Effector memory CD4-positive, alpha-beta T cell (primary cell): Measurements from ENCODE around the gene EHHADH.
A peak's percentile ranks its signal among the peaks of the same experiment; 100 is the strongest.
"Not testable (repeated sequence)": the region's sequence is repeated elsewhere in the genome, so short reads cannot be mapped to it uniquely, and the experiment has no call there.

ENCODE experiments used
- DNase-seq, 3 donors: peaks; one replicate each; pipeline ENCODE4 v3.0.0-alpha.2; 2020
- H3K27ac ChIP-seq: 2 replicates; pipeline ENCODE4 v1.7.0; 2013; ENCODE audit warnings: mild to moderate bottlenecking, low read length, moderate library complexity; ENCODE audit not compliant: insufficient read depth, poor library complexity, severe bottlenecking
- H3K27me3 ChIP-seq: replicated peaks from 2 replicates; pipeline ENCODE4 v1.7.0; 2013; ENCODE audit warnings: mild to moderate bottlenecking, low read length; ENCODE audit not compliant: insufficient read depth, control insufficient read depth, poor library complexity, severe bottlenecking
- H3K36me3 ChIP-seq: 2 replicates; pipeline ENCODE4 v1.7.0; 2013; ENCODE audit warnings: mild to moderate bottlenecking, low read length, moderate library complexity; ENCODE audit not compliant: control insufficient read depth, insufficient read depth
- H3K4me1 ChIP-seq: 2 replicates; pipeline ENCODE4 v1.7.0; 2013; ENCODE audit warnings: low read length, mild to moderate bottlenecking; ENCODE audit not compliant: control insufficient read depth, insufficient read depth, poor library complexity, severe bottlenecking
- H3K4me3 ChIP-seq: 2 replicates; pipeline ENCODE4 v1.7.0; 2013; ENCODE audit warnings: low read length, low read depth, mild to moderate bottlenecking; ENCODE audit not compliant: insufficient read depth, poor library complexity, severe bottlenecking
- H3K9me3 ChIP-seq: 2 replicates; pipeline ENCODE4 v1.7.0; 2013; ENCODE audit warnings: mild to moderate bottlenecking, low read length, moderate library complexity; ENCODE audit not compliant: control insufficient read depth
- total RNA-seq, 3 donors: gene quantifications; one replicate each; lab custom pipeline; 2026; lab: John Stamatoyannopoulos, UW

EHHADH gene
- total RNA-seq = 0.19 to 1.5 (median 0.35) reads per million in 3 donors

DNA sequence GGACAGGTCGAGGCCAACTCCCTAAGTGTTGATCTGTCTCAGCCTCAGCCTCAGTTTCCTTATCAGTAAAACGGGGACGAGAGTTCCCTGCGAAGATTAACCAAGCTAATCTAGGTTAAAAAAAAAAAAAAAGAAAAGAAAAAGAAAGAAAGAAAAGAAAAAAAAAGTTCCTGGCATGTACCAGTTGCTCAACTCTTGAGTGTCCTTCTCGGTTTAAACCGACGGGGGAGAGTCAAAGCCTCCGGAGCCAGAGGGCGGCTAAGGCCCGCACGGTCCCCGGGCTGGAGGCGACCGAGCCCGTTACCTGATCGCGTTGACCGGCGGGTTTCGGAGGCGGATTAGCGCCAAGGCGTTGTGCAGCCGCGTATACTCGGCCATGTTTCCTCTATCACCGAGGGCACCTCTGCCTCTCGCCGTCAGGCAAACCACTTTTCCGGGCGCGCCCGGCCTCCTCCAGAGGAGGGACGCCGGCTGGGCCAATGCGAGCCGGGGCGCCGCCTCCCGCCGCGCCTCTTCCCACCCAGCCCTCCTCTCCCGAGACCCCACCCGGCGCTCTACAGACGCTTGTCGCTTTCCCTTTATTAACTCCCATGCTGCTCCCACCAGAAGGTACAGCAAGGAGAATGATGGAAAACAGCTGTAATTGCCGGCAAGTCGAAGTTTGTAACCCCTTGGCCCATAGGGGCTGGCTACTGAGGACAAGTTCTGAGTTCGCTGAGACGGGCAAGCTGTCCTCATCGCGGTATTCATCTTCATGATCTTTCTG lies at the start of gene EHHADH:
TSS of gene EHHADH (minus strand) at position 405 of the 766 bp plus-strand sequence. CDS start at position 378, 27 bp downstream.
- Histone ChIP-seq H3K36me3 (no peaks in the 10 kb centered on the region), H3K27ac (no peak within 1 kb of the TSS), H3K9me3 (no peaks in the 10 kb centered on the region), H3K4me3 (peak within 1 kb of the TSS; percentile 46), H3K4me1 (no peaks in the 10 kb centered on the region), H3K27me3 (no peaks in the 10 kb centered on the region)
- peak; percentile 9 to 16 (median 14) for DNase-seq

DNA sequence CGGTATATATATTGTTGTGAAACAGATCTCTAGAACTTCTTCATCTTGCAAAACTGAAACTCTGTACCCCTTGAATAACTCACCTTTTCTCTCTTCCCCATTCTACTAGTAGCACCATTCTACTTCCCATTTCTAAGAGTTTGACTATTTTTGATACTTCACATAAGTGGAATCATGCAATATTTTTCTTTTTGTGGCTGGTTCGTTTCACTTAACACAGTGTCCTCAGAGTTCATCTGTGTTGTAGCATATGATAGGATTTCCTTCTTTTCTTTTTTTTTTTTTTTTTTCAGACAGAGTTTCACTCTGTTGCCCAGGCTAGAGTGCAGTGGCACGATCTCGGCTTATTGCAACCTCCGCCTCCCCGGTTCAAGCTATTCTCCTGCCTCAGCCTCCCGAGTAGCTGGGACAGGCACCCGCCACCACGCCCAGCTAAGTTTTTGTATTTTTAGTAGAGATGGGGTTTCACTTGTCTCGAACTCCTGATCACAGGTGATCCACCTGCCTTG lies 46.1 kb upstream of the EHHADH start:
- not testable (repeated sequence) for H3K4me3 ChIP-seq, H3K27me3 ChIP-seq, H3K9me3 ChIP-seq, H3K36me3 ChIP-seq, DNase-seq, H3K27ac ChIP-seq, H3K4me1 ChIP-seq

DNA sequence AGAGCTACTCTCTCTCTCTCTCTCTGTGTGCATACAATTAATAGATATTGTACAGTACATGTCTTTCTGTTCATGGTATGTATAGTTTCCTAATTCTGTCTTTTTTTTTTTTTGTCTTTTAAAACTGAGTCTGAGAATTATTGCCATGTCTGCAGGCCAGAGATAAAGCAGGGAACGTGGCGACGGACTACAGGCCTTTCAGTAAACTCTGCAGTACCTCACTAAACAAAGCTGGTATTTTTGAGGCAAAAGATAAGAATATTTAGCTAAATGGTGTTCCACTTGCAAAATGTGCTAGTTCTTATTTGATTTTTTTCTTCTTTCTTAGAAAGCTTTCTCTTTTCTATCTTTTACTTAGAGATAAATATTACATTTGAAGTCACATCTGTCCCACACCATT lies 44.0 kb upstream of the EHHADH start:
- Histone ChIP-seq H3K27ac (no peak overlapping the region), H3K36me3 (no peaks in the 10 kb centered on the region), H3K9me3 (no peaks in the 10 kb centered on the region), H3K4me1 (no peaks in the 10 kb centered on the region), H3K4me3 (no peak overlapping the region), H3K27me3 (no peaks in the 10 kb centered on the region)
- no peak for DNase-seq

DNA sequence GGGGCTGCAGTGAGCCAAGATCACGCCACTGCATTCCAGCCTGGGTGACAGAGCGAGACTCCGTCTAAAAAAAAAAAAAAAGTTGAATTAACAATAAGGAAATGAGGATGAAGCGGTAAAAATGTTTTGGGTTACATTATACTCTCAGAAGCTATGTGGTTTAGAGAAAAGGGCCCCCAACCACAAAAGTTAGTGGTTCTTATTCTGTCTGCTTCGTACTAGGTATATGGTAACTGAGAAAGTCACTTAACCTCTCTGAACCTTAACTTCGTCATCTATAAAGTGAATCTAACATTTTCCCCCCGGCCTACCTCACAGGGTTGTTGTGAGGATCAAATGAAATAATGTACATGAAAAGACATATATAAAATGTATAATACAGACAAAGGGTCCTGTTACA lies 38.4 kb upstream of the EHHADH start:
- DNase-seq = no peak
- Histone ChIP-seq H3K4me1 (no peaks in the 10 kb centered on the region), H3K4me3 (no peak overlapping the region), H3K36me3 (no peaks in the 10 kb centered on the region), H3K9me3 (no peaks in the 10 kb centered on the region), H3K27ac (no peak overlapping the region), H3K27me3 (no peaks in the 10 kb centered on the region)

DNA sequence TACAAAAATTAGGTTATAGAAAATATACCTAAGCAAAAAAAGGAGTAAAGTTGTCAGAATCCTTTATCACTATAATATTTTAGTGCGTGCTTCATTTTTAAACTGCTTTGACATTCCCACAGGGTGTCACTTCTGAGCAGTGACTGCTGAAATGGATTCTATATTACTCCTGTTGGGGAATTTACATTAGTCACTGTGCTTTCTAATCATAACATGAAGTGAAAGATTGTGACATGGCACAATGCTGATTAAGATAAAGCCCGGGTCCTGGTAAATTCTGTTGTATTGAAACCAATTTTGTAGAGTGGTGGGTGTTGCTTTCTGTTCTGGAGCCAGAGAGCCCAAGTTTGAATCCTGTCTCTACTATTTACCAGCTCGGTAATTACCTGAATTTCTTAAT lies 36.4 kb upstream of the EHHADH start:
- H3K36me3 ChIP-seq = no peaks in the 10 kb centered on the region
- no peaks in the 10 kb centered on the region for H3K9me3 ChIP-seq
- no peaks in the 10 kb centered on the region for H3K4me1 ChIP-seq
- no peak for DNase-seq
- no peak overlapping the region for H3K27ac ChIP-seq
- H3K4me3 ChIP-seq = no peak overlapping the region
- H3K27me3 ChIP-seq = no peaks in the 10 kb centered on the region

DNA sequence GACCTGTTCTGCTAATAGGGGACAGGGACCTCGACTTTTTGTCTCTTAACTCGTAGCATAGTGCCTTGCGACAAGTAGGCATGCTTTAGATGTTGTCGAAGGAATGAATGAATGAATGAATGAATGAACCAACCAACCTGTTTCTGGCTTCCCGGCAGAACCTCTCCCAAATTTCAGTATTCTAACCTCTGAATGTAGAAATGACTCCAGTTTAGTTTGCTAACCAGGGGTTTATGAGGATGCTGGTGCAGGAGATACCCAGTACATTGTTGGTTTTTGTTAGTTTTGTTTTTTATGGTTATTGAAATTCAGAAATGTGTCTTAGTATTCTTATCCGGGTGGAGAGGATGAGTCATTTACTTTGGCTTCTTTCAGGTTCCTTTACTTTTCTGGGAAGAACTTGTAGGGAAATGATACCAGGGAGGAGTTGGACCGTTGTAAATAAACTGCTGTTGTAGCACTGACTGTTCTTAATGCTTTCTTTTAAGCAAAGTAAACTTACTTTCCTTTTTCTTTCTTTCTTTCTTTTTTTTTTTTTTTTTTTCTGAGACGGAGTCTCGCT lies 29.6 kb upstream of the EHHADH start:
- H3K4me1 ChIP-seq = peaks cover 3% of the 10 kb centered on the region
- H3K27me3 ChIP-seq = no peaks in the 10 kb centered on the region
- DNase-seq = no peak
- H3K36me3 ChIP-seq = no peaks in the 10 kb centered on the region
- no peaks in the 10 kb centered on the region for H3K9me3 ChIP-seq
- no peak overlapping the region for H3K27ac ChIP-seq
- H3K4me3 ChIP-seq = peak overlapping the region; percentile 69

DNA sequence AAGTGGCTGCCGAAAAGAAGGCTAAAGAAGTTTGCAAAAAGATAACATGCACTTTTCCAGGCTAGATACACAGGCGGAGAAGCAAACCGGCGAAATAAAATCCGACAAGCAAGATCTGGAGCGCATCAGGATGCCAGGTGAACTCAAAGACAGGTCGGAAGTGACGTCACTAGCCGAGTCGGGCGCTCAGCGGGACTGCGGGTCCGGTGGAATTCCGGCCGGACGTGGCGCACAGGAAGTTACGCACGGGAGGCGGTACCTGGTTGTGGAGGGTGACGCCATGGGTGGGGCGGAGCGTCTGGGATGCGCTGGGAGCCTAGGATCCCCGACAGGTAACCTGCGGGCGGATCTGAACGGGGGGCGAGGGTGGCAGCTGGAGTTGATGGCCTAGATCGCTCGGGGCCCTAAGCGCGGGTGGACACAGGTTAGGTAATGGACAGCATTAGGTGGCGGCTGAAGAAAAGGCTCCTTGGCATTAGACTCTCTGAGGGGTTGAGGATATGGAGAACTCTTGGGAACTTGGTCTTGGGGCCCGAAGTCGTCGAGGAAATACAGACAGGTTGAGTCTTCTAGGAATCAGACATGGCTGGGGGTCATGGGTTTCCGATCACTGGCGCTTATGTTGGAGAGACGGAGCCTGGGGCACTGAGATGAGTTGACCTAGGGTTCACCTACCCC lies 29.0 kb upstream of the EHHADH start:
- Histone ChIP-seq H3K4me3 (peak overlapping the region; percentile 69), H3K27ac (peak overlapping the region; percentile 23), H3K27me3 (no peaks in the 10 kb centered on the region), H3K4me1 (peaks cover 3% of the 10 kb centered on the region), H3K36me3 (no peaks in the 10 kb centered on the region), H3K9me3 (no peaks in the 10 kb centered on the region)
- DNase-seq = peak; percentile 82 to 94 (median 89)

DNA sequence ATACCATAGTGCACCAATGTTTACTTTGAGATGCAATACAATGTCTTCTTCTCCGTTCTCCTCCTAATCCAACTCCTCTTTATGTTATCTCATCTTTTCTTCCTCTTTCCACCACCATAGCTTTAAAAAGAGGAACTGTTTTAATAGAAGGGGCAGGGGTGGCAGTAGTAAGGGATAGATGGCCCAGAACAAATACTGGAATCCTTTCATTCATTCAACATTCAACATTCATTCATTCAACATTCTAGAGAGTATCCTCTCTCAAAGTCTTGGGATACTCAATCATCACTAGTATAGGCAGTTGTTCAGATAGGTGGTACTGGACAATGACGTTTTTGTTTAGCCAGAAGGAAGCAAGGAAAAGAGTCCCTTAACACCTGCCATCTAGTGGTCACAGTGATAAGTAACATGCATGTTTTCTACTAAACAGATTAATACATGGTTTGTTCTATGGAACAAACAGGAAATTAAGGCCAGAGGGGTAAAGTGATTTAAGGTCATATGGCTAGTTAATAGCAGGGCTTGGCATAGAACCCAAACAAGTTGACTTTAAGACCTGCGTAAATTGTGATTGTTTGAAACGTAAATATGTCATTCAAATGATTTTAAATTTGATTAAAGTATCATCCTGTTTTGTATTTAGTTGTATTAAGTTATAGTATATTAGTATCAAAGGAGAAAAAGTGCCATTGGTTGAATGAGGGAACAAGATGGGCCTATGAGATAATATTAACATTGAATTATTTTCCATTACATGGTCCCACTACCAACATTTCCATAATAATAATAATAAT lies 26.9 kb upstream of the EHHADH start:
- H3K27me3 ChIP-seq = no peaks in the 10 kb centered on the region
- no peak overlapping the region for H3K4me3 ChIP-seq
- no peaks in the 10 kb centered on the region for H3K9me3 ChIP-seq
- peaks cover 3% of the 10 kb centered on the region for H3K4me1 ChIP-seq
- no peaks in the 10 kb centered on the region for H3K36me3 ChIP-seq
- H3K27ac ChIP-seq = no peak overlapping the region
- no peak for DNase-seq

DNA sequence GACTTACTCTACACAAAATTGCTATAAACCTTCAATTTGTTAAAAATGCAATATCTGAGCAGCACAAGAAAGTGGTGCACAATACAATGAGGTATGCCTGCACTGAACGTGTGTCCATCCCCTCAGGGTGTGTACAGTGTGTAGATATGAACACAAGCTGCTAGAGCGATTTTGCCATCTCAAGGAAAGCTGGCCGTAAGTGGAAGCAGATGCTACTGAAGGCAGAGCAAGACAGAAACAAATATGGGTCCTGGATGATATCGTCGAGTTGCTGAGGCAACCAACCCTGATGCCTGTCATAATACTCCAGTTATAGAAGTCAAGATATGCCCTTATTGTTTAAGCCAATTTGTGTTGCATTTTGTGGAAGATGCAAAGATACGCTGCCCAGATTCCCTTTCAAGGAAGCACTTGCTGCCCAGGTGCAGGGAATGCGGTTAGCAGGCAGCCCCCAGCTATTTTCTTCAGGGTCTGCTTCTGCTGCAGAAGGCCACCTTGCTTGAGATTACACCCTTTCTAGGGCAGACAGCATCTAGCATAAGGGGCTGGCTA lies 25.8 kb upstream of the EHHADH start:
- peaks cover 3% of the 10 kb centered on the region for H3K4me1 ChIP-seq
- no peaks in the 10 kb centered on the region for H3K9me3 ChIP-seq
- no peak for DNase-seq
- no peaks in the 10 kb centered on the region for H3K36me3 ChIP-seq
- no peak overlapping the region for H3K4me3 ChIP-seq
- peaks cover 6% of the 10 kb centered on the region for H3K27me3 ChIP-seq
- no peak overlapping the region for H3K27ac ChIP-seq
